Testis (tissue), 2 donors: ENCODE data around the gene MAP4K4.

Experiments used
- POLR2A ChIP-seq: fragments of 450-650 bp; IDR thresholded peaks from one replicate; pipeline ENCODE4 v1.6.1; 2017; ENCODE audit warnings: antibody characterized with exemption, mild to moderate bottlenecking, moderate library complexity
- TF ChIP-seq, protein P1 (sequence below), 3 experiments: fragments of 450-650 bp in 2 of 3; fragments of 200-600 bp in 1 of 3; sonication (generic) in 1 of 3; IDR thresholded peaks; one replicate each; pipeline ENCODE4 v1.5.1; 2016 to 2019; ENCODE audit warnings: antibody characterized with exemption in 3 of 3, mild to moderate bottlenecking in 2 of 3, moderate library complexity in 1 of 3

DNA sequence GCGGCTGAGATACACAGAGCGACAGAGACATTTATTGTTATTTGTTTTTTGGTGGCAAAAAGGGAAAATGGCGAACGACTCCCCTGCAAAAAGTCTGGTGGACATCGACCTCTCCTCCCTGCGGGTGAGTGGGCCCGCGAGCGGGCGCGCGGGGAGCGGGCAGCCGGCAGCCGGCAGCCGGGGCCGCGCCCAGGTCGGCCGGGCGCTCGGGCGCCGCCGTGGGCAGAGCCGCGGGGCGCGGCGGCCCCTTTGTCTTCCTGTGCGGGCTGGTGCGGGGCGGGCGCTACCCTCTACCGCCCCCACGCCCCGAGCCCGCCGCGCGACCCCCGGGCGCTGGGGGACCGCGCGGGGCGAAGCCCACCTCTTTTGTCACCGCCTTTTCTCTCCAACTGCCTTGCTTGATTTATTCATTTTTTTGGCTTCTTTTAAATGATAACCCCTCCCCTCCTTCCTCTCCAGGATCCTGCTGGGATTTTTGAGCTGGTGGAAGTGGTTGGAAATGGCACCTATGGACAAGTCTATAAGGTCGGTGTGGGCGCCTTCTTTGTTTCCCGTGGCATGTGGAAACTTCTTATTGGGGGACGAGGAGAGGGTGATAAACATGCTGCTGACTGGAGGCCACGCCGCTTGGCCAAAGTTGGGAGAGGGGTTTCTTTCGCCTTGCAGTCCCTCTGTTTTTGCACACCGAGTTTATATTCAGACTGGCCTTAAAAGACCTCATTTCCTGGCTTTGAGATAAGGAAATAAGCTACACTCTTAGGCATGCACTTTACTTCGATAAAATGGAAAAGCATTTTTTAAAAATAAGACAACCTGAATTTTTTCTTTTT is 722 bp downstream of the MAP4K4 start:
- TF ChIP-seq POLR2A = no peak
- TF ChIP-seq, protein P1, sequence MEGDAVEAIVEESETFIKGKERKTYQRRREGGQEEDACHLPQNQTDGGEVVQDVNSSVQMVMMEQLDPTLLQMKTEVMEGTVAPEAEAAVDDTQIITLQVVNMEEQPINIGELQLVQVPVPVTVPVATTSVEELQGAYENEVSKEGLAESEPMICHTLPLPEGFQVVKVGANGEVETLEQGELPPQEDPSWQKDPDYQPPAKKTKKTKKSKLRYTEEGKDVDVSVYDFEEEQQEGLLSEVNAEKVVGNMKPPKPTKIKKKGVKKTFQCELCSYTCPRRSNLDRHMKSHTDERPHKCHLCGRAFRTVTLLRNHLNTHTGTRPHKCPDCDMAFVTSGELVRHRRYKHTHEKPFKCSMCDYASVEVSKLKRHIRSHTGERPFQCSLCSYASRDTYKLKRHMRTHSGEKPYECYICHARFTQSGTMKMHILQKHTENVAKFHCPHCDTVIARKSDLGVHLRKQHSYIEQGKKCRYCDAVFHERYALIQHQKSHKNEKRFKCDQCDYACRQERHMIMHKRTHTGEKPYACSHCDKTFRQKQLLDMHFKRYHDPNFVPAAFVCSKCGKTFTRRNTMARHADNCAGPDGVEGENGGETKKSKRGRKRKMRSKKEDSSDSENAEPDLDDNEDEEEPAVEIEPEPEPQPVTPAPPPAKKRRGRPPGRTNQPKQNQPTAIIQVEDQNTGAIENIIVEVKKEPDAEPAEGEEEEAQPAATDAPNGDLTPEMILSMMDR (IDR thresholded peaks at IDR 0.05) = no peak
